ENCODE measurements around the gene GABRG3.
"Not testable (repeated sequence)": the region's sequence is repeated elsewhere in the genome, so short reads cannot be mapped to it uniquely, and the experiment has no call there.

Gene GABRG3

DNA sequence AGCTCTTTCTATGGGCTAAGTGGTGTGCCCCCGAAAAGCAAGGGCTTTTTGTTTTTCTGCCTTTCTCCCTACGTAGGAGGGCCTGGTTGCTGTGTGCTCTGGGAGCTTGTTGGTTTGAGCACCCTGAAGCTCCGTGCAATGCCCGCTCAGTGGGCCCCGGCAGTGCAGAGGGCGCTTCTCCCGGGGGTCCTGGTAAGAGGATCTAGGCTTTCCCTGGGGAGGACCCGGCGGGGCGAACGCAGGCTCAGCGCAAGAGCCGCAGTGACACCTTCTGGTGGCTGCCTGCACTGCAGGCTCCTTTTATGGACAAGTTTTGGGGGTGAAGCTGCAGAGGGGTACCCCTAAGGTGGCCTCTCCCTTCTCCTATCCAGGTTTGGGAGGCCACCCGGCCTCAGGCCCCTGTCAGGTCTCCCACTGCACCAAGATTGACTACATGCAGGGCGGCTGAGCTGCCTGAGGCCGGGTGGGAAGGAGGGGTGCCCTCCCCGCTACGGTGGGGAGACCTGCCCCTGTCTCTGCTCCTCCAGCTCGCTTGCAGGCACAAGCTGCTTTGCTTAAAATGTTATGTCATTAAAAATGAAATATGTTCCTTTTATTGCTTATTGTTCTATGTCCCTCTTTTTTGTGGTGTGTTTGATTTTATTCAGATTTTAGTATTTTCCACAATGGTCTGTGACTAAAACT lies 387.9 kb downstream of the GABRG3 start:
- no peak for DNase-seq

- DNase-seq, result no peak
These were observed 388.6 kb downstream of the GABRG3 start for GRCh38 chr15:27359586-27359985.

DNA sequence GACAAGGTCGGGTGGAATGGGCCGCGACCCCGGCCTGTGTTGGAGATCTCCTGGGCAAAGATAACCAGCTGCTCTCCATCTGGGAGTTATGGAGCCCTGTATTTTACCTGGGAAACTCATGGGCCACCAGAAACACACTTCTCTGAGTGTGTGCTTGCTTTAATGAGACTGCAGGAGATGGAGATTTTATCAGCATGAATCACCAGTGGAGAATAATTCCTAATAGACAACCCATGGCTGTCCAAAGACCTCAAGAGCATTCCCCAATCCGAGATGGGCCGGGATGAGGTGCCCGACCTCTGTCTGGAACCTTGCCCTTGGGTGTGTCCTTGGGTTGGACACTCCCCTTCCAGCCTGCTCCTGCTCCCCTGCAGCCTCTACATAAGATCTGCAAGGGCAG lies 389.3 kb downstream of the GABRG3 start:
- no peak for DNase-seq

- DNase-seq, result no peak
These were observed 390.5 kb downstream of the GABRG3 start for GRCh38 chr15:27361438-27361837.

DNA sequence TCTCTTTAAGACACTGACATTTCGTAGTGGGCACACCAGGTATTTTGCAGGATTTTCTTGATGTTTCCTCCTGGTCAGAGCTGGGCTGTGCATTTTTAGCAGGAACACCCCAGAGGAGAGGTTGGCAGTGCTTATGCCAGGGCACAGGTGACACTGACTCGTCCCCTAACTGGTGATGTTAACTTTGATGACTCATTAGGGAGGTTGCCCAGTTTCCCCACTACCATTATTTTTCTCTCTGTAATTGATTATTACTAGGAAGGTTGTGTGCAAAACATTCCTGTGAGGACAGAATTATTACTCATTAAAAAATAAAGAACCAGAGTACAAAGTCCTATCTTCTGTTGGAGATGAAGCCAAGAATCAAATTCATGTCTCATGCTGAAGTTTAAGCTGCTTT lies 394.5 kb downstream of the GABRG3 start:
- no peak for DNase-seq

GRCh38 chr15:27377391-27377790 lies 406.4 kb downstream of the GABRG3 start:
- DNase-seq, result not testable (repeated sequence)

- no peak for DNase-seq
These were observed 411.5 kb downstream of the GABRG3 start for GRCh38 chr15:27382361-27383025.

DNA sequence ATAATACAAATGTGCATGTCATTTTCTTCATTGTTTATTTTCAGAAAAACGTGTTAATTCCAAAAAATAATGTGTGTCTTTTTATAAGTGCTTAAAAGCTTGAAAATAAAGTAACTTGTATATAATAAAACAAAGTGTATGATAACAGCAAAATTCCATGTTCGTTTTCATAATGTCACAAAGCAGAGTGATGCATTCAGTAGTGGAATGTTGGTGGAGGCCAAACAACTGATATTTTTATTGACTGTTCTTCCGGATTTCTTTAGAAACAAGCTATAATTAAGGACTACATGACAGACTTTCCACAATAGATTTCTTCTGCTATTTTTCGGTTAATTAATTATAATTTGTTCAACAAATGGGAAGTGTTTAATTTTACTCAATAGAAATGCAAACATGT lies 412.7 kb downstream of the GABRG3 start:
- DNase-seq, result no peak

- DNase-seq, result no peak
These were observed 421.2 kb downstream of the GABRG3 start for GRCh38 chr15:27392163-27392562.

DNA sequence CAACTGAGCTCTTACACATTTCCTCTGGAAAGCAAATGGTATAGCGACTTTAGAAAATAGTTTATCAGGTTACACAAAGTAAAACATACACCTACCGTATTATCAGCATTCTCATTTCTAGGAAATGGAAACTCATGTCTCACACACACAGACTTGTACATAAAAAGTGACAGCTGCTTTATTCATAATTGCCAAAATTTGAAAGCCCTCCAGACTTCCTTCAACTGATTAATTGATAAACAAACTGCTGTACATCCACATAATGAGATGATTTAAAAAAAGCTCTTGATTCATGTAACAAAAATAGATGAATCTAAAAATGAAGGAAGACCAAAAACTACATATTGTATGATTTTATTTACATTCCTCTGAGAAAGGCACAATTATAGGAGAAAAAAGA lies 425.5 kb downstream of the GABRG3 start:
- DNase-seq, result no peak

DNA sequence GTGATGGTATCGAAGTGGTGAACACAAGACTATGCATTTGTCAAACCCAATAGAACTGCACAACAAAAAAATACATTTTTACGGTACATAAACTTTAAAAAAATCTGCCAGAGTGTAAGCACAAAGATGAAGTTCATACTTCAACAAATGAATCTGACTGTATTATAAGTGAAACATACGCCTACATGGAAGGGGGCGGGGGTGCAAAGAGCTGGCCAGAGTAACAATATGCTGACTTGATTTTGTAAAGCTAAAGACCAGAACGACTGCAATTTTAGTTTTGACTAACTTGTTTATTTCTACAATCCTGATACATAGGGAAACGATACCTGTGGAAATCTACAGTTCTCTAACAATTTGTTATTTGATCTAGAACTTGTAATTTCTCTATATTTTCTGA lies 426.0 kb downstream of the GABRG3 start:
- no peak for DNase-seq

- DNase-seq, result no peak
These were observed 427.7 kb downstream of the GABRG3 start for GRCh38 chr15:27398631-27399161.

DNA sequence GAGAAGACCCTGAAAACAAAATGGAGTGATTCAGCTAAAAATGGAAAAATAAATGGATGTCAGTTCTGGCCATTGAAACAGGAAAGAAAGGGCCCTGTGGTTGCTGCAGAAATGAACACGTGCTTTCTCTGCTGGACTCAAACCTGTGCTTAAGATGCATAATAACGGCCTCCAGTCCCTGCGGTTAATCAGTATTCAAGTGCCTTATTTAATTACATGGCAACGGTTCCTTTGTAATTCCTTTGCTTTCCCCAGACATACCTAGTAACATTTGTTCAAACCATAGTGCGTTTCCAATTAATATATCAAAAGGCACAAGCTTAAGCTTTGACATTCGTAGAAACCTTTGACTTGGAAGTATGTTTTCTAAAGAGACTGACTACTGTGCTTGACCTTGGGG lies 428.3 kb downstream of the GABRG3 start:
- DNase-seq, result no peak

- no peak for DNase-seq
These were observed 430.5 kb downstream of the GABRG3 start for GRCh38 chr15:27401471-27401870.

DNA sequence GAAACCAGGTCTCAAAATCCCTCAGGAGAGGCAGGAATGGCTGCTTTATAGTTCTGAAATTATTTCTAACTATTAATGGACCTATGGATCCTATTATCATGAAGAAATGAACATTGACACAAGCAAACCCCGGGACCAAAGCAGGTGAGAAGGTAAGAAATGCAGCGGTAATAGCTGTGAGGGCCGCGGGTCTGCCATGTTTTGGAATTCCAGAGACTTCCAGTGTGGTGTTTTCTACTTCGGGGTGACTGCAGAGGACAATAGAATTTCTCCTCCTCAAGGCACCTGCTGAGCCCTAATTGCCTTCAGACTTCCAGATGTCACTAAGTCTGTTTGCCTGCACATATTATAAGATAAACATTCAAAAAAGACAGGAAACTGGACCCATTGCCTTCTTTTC lies 437.4 kb downstream of the GABRG3 start:
- no peak for DNase-seq

DNA sequence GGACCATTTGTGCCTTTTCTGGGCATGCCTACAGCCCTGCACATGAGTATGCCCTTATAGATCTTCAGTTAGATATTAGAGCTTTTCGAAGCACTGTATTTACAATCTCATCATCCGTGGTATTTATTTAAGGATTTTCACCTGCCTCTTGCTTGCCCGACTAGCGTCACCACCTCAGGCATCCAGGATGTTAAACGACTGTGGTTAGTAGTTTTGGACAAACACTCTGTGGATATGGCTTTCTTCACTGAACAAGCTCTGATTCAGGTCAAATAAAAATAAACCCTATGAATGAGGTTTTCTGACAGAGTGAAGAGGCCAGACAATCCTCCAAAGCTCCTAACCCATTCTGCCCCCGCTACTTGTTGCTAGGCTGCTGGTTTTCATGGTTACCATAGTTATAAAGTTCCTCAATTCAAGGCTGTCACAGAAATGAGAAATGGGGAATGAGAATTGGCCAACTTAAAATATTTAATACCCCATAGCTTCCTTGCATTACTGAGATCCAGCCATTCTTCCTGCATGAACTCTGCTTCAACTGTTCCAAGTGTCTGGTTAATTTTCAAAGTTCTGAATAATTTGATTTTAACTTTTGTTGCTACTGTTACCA lies 440.1 kb downstream of the GABRG3 start:
- DNase-seq, result no peak

DNA sequence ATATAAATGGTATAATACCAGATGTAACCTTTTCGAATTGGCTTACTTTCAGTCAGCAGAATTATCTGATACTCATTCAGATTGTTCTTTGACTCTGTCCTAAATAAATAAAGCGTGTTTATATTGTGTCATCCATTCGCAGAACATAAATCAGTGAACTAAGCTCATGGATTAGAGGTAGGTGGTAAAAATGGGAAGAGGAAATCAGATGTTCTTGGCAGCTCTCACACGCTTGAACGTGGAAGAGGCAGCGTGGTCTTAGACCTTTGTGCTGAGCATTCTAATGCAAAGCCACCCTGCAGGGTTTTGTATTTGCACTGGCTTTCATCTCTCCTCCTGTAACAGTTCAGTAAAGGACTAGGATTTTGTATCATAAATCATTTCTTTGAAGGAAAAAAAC lies 441.4 kb downstream of the GABRG3 start:
- no peak for DNase-seq

DNA sequence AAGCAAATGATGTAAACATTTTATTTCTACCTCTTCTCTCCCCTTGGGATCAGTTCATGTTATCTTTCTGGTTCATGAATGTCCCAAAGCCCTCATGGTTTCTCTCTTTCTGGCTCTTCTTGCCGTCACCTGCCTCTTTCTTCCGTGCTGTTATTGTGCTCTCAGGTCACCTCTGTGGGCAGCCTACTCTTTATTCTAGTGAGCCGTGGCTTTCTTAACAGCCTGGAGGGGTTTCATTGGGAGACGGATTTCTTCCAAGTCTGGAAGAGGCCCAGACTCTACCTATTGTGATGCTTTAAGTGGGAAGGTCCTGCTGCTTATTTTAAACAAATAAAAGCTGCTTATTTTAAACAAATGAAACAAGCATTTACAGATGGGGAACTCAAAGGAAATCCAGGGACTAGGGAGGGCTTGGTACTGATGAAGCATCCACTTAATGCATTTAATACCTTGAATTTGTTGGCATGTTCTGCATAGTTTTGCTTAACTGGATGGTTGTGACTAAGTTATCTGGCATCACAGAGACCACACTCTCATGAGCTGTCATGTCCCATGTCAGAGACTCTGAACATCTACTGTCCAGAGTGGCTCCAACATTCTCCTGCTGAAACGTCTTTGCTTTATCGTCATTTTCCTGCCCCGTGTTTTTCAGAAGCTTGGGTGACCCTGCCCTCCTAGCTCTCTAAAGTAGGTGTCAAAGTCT lies 443.3 kb downstream of the GABRG3 start:
- DNase-seq, result no peak

DNA sequence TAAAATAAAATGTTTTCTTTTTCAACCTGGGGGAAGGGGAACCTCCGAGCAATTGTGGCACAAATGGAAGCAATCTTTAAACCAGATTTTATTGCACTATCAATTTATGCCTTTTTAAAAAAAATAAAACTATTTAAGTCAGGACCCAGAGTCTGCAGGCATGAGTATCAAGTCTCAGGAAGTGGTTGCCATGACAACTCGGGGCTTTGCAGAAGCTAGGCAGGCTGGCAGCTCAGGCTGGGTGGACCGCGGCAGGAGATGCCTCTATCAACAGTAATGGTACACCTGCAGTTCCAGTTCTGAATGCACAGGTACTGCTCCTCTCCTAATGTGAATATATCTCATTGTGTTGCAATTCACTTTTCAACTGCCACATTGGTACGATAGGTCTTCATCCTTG lies 447.7 kb downstream of the GABRG3 start:
- DNase-seq, result no peak

DNA sequence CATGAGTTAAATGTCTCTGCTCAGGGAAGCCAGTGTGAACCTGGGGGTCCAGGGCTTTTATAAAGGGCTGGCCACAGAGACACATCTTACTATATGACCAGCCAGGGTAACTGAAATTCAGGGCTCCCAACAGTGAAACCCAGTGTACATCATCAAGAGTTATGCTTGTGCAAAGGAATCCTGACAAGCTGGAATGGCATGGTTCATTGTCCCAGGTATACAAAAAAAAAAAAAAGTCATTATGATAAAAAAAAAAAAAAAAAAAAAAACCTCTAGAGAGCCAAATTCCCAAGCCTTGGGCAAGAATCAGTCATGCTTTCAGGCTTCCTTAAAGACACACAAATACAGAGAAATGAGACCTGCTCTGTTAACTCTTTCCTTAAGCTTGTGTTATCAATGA lies 452.0 kb downstream of the GABRG3 start:
- no peak for DNase-seq

DNA sequence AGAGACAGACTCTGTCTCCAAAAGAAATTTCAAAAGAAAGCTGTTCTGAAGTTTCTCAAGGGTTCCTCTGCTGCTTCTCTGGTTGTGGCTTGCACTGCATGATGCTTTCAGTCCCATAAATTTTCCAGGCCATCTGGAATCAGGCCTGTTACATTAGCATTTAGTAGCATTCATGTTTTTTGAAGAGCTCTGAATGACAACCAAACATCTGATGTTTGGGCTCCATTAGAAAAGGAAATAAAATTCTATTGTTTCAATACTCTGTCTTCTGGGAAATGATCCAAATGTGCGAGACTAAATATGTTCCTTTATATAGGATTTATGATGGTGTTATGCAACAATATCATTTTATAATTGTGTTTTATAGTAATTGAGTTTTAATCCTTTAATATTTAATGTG lies 455.8 kb downstream of the GABRG3 start:
- no peak for DNase-seq

GRCh38 chr15:27427276-27427675 lies 456.3 kb downstream of the GABRG3 start:
- DNase-seq, result no peak

DNA sequence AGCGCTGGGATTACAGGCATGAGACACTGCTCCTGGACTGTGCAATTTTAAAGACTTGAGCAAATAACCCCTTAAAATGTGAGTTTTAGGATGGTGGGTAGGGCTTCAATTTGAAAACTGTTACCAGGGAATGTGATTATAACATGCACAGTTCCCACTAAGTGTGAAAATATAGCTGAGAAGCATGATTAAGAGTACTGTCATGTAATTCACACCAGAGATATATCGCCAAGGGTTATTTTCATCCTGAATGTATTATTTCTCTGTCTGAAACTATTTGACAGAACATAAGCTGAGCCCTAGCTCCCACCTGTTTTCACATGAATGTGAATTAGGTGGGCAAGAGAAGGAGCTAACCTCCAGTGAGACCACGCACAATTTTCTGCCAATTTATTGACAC lies 457.2 kb downstream of the GABRG3 start:
- DNase-seq, result no peak

DNA sequence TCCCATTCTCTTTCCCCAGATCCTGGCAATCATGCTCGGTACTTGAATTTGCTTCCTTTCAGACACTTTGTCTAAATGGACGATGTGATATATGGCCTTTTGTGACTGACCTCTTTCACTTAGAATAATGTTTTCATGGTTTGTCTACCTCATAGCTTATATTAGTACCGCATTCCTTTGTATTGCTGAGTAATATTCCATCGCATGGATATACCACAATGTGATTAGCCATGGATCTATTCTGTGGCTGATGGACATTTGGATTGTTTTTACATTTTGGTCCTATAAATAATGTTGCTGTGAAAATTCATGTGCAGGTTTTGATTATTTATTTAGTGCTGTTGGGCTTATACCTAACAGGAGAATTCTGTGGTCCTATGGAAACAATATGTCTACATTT lies 458.6 kb downstream of the GABRG3 start:
- DNase-seq, result no peak

All from activated gamma-delta T cell treated with Interleukin-2 at 50 U/mL for 16 hours (primary cell).